Jurkat, Clone E6-1 (cell line): ENCODE data around the gene FCGR1A.
"Not testable (repeated sequence)": the region's sequence is repeated elsewhere in the genome, so short reads cannot be mapped to it uniquely, and the experiment has no call there.

ENCODE experiments used
- DNase-seq: peaks from one replicate; pipeline ENCODE4 v3.0.0-alpha.2; 2011; ENCODE audit warnings: low read depth, low spot score
- H3K4me3 ChIP-seq: 2 replicates; pipeline ENCODE4 v1.5.1; 2011; ENCODE audit warnings: mild to moderate bottlenecking, low read length, control low read depth, moderate library complexity

FCGR1A gene

DNA sequence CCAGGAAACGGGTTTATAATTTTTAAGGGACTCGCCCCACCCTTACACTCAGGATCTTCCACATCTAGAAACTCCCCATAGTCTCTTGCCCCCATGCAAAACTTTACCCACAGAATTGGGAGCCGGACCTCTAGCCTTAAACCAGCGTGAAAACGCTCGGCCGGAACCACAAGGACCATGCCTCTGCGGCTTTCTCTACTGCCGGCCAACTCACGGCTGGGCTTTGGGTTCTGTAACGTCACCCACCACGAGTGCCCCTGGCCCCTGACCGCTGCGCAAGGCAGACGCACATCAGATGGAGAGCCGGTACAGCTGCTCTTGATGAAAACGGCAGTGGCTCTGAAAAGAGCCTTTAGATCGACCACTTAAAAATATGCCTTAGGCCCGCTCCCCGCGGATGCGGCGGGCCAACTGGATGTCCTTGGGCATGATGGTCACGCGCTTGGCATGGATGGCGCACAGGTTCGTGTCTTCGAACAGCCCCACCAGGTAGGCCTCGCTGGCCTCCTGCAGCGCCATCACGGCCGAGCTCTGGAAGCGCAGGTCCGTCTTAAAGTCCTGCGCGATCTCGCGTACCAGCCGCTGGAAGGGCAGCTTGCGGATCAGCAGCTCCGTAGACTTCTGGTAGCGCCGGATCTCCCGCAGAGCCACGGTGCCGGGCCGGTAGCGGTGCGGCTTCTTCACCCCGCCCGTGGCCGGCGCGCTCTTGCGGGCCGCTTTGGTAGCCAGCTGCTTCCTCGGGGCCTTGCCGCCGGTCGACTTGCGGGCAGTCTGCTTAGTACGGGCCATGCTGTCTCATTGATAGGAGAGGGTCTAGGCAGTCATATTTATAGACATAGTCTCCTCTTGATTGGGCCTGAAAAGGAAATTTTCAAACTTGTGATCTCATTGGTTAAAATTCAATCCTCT is 30.7 kb downstream of the FCGR1A start:
- DNase-seq, result peak; percentile 88
- H3K4me3 ChIP-seq, result peak overlapping the region; percentile 47

- DNase-seq, result not testable (repeated sequence)
Observed at GRCh38 chr1:149820387-149820786, 37.9 kb downstream of the FCGR1A start.

GRCh38 chr1:149826555-149826954 is 44.1 kb downstream of the FCGR1A start:
- DNase-seq, H3K4me3 ChIP-seq: not testable (repeated sequence)

More at GRCh38 chr1:149820387-149820786, 37.9 kb downstream of the FCGR1A start:
- H3K4me3 ChIP-seq, result not testable (repeated sequence)

DNA sequence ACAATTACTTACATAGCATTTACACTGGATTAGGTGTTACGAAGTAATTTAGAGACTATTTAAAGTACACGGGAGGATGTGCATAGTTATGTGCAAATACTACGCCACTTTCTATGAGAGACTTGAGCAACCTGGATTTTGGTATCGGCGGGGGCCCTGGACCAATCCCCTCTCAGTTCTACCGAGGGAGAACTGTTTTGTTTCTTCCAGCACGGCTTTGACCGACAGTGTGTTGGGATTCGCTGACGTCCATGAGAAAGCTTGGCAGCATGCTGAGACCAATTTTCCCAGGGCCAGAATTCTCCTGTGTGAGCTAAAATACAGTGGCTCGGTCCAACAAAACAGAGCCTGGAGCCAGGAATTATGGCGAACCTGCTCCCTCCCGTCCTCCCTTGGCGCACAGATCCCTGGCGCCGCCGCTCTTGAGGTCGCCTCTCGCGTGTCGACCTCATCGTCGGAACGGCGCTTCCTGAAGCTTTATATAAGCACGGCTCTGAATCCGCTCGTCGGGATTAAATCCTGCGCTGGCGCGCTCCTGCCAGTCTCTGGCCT is 49.3 kb downstream of the FCGR1A start:
- DNase-seq, H3K4me3 ChIP-seq: not testable (repeated sequence)

DNA sequence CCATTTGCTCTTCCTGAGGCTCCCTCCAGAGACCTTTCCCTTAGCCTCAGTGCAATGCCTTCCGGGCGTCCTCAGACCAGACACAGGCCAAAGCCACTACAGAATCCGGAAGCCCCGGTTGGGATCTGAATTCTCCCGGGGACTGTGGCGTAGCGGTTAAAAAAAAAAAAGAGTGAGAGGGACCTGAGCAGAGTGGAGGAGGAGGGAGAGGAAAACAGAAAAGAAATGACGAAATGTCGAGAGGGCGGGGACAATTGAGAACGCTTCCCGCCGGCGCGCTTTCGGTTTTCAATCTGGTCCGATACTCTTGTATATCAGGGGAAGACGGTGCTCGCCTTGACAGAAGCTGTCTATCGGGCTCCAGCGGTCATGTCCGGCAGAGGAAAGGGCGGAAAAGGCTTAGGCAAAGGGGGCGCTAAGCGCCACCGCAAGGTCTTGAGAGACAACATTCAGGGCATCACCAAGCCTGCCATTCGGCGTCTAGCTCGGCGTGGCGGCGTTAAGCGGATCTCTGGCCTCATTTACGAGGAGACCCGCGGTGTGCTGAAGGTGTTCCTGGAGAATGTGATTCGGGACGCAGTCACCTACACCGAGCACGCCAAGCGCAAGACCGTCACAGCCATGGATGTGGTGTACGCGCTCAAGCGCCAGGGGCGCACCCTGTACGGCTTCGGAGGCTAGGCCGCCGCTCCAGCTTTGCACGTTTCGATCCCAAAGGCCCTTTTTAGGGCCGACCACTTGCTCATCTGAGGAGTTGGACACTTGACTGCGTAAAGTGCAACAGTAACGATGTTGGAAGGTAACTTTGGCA is 50.0 kb downstream of the FCGR1A start:
- not testable (repeated sequence) for DNase-seq, H3K4me3 ChIP-seq

DNA sequence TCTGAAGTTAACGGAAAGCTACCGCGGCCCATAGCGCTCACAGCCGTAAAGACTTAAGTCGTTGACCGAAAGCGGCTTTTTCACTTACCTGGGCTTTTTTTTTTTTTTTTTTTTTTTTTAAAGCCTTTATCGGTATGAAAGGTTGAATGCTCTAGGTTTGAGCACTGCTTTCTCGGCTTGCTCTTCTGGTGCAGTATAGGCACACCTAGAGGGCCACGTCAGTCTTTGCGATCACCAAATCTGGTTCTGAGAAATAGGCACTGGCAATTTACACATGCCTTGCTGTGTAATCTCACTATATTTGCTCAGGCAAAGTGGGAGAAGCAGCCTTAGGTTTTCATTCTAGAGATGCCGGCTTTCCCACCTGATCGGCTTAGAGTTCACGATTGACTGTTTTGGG is 50.6 kb downstream of the FCGR1A start:
- H3K4me3 ChIP-seq, result not testable (repeated sequence)

GRCh38 chr1:149841149-149841548 is 58.7 kb downstream of the FCGR1A start:
- DNase-seq, H3K4me3 ChIP-seq: not testable (repeated sequence)

More for the DNA sequence above, 50.6 kb downstream of the FCGR1A start:
- DNase-seq, result not testable (repeated sequence)
